ENCODE data around the gene GLP1R. TPM values are rescaled to one million over a fixed set of nuclear protein-coding genes. Genes with fewer than 3 reads are reported as not detected.

The GLP1R gene
- total and polyA plus RNA-seq, 4 donors: 0.06 to 1.3 (median 0.13) TPM

DNA sequence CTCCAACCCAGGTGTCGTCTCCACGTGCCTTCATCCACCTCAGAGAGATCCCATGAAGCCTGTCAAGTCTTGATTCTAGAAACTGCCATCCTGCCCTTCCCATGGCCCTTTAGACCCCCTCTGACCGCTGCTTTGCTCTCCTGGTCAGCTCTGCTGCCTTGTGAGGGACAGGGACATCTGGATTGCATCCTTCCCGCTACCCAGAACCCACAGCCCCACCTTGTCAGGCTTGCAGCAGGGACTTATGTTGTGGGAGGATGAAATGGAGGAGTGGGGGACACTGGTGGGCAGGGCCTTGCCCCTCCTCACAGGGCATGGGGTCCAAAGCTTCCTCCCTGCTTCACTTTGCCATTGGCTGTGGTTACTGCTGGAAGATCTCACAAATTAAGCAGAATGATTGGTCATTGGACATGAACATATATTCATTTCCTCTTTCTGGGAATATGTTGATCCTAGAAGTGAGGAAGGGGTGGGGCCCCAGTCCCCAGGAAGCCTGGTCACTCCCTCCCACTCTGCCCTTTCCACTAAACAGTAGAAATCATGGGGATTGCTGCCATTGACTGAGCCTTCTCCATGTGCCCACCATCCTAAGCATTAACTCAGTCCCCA is 4.5 kb downstream of the GLP1R start:
- Histone ChIP-seq H3K4me1 (ENCODE audit: control insufficient read depth in 5 of 5, insufficient read depth in 5 of 5, low read length in 5 of 5) (peaks cover 0 to 8% (median 0%) of the 10 kb centered on the region in 5 donors), H3K4me3 (no peak overlapping the region), H3K27ac (ENCODE audit: low read depth in 1 of 2, low read length in 1 of 2) (no peak overlapping the region), H3K9ac (ENCODE audit: insufficient read depth in 1 of 2, low read length in 2 of 2) (no peak overlapping the region), H3K27me3 (ENCODE audit: control insufficient read depth in 3 of 3, insufficient read depth in 3 of 3, low read length in 2 of 3) (peaks cover 0 to 32% (median 7%) of the 10 kb centered on the region in 3 donors), H3K9me3 (ENCODE audit: control insufficient read depth in 4 of 4, insufficient read depth in 3 of 4, low read length in 3 of 4) (no peaks in the 10 kb centered on the region), H3K36me3 (ENCODE audit: control insufficient read depth in 4 of 4, insufficient read depth in 4 of 4, low read length in 4 of 4) (no peaks in the 10 kb centered on the region)
- no peak for DNase-seq
- 86 to 92% methylated on average over 4 of the region's 4 CpGs for WGBS, 2 donors
- TF ChIP-seq, protein P1, sequence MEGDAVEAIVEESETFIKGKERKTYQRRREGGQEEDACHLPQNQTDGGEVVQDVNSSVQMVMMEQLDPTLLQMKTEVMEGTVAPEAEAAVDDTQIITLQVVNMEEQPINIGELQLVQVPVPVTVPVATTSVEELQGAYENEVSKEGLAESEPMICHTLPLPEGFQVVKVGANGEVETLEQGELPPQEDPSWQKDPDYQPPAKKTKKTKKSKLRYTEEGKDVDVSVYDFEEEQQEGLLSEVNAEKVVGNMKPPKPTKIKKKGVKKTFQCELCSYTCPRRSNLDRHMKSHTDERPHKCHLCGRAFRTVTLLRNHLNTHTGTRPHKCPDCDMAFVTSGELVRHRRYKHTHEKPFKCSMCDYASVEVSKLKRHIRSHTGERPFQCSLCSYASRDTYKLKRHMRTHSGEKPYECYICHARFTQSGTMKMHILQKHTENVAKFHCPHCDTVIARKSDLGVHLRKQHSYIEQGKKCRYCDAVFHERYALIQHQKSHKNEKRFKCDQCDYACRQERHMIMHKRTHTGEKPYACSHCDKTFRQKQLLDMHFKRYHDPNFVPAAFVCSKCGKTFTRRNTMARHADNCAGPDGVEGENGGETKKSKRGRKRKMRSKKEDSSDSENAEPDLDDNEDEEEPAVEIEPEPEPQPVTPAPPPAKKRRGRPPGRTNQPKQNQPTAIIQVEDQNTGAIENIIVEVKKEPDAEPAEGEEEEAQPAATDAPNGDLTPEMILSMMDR (IDR thresholded peaks at IDR 0.05; ENCODE audit: control extremely low read depth, extremely low read depth): no peak
- no peak for ATAC-seq (ENCODE audit: insufficient read depth, low FRiP score)

- no peak for ATAC-seq (ENCODE audit: insufficient read depth, low FRiP score)
- Histone ChIP-seq H3K36me3 (ENCODE audit: control insufficient read depth in 4 of 4, insufficient read depth in 4 of 4, low read length in 4 of 4) (no peaks in the 10 kb centered on the region), H3K27ac (ENCODE audit: low read depth in 1 of 2, low read length in 1 of 2) (no peak overlapping the region), H3K9ac (ENCODE audit: insufficient read depth in 1 of 2, low read length in 2 of 2) (no peak overlapping the region), H3K4me1 (ENCODE audit: control insufficient read depth in 5 of 5, insufficient read depth in 5 of 5, low read length in 5 of 5) (peaks cover 0 to 6% (median 0%) of the 10 kb centered on the region in 5 donors), H3K9me3 (ENCODE audit: control insufficient read depth in 4 of 4, insufficient read depth in 3 of 4, low read length in 3 of 4) (no peaks in the 10 kb centered on the region), H3K27me3 (ENCODE audit: control insufficient read depth in 3 of 3, insufficient read depth in 3 of 3, low read length in 2 of 3) (peaks cover 0 to 27% (median 5%) of the 10 kb centered on the region in 3 donors), H3K4me3 (no peak overlapping the region)
- TF ChIP-seq, protein P1 (IDR thresholded peaks at IDR 0.05; ENCODE audit: control extremely low read depth, extremely low read depth): no peak
- DNase-seq: peak in 1 of 3 donors; percentile 9
- 83 to 87% methylated on average over 9 of the region's 9 CpGs for WGBS, 2 donors
Observed at GRCh38 chr6:39053854-39054576, 5.4 kb downstream of the GLP1R start.

GRCh38 chr6:39054577-39055142 is 6.1 kb downstream of the GLP1R start:
- no peaks in the 10 kb centered on the region for H3K36me3 ChIP-seq (ENCODE audit: control insufficient read depth in 4 of 4, insufficient read depth in 4 of 4, low read length in 4 of 4)
- 84 to 91% methylated on average over 9 of the region's 9 CpGs for WGBS, 2 donors
- no peaks in the 10 kb centered on the region for H3K9me3 ChIP-seq (ENCODE audit: control insufficient read depth in 4 of 4, insufficient read depth in 3 of 4, low read length in 3 of 4)
- peaks cover 0 to 21% (median 2%) of the 10 kb centered on the region in 3 donors for H3K27me3 ChIP-seq (ENCODE audit: control insufficient read depth in 3 of 3, insufficient read depth in 3 of 3, low read length in 2 of 3)
- TF ChIP-seq, protein P1 (IDR thresholded peaks at IDR 0.05; ENCODE audit: control extremely low read depth, extremely low read depth): no peak
- H3K9ac ChIP-seq (ENCODE audit: insufficient read depth in 1 of 2, low read length in 2 of 2): no peak overlapping the region
- peak in 1 of 3 donors; percentile 10 for DNase-seq
- H3K27ac ChIP-seq (ENCODE audit: low read depth in 1 of 2, low read length in 1 of 2): no peak overlapping the region
- H3K4me3 ChIP-seq: no peak overlapping the region
- H3K4me1 ChIP-seq (ENCODE audit: control insufficient read depth in 5 of 5, insufficient read depth in 5 of 5, low read length in 5 of 5): peaks cover 0 to 6% (median 0%) of the 10 kb centered on the region in 5 donors
- ATAC-seq (ENCODE audit: insufficient read depth, low FRiP score): no peak

Data from lung (tissue), 12 donors.